Colonic mucosa (tissue), 4 donors: ENCODE measurements around the gene ALPK1. TPM values are rescaled to one million over a fixed set of nuclear protein-coding genes. Genes with fewer than 3 reads are reported as not detected.

Experiments used
- DNase-seq: peaks from one replicate; pipeline ENCODE4 v3.0.0-alpha.2; 2020
- H3K27ac ChIP-seq: fragments of 200-600 bp; one replicate; pipeline ENCODE4 v1.8.0; 2021
- H3K27me3 ChIP-seq: fragments of 200-600 bp; one replicate; pipeline ENCODE4 v1.8.0; 2021
- H3K36me3 ChIP-seq: fragments of 200-600 bp; one replicate; pipeline ENCODE4 v1.8.0; 2021
- H3K4me1 ChIP-seq: fragments of 200-600 bp; one replicate; pipeline ENCODE4 v1.8.0; 2021; ENCODE audit warnings: mild to moderate bottlenecking
- H3K4me3 ChIP-seq: fragments of 200-600 bp; one replicate; pipeline ENCODE4 v1.8.0; 2021
- H3K9ac ChIP-seq, 2 donors: one replicate each; pipeline ENCODE4 v1.7.0; 2013; ENCODE audit warnings: control low read depth in 2 of 2, low read depth in 2 of 2, low read length in 2 of 2
- H3K9me3 ChIP-seq: fragments of 200-600 bp; one replicate; pipeline ENCODE4 v1.8.0; 2021
- CTCF ChIP-seq: fragments of 200-600 bp; IDR thresholded peaks from one replicate; pipeline ENCODE4 v1.8.0; 2022; ENCODE audit warnings: antibody characterized with exemption, mild to moderate bottlenecking
- intact Hi-C: fragments of 100-400 bp; cut with DNase I; formaldehyde crosslinking; loops from one replicate; pipeline ENCODE4 v1.14.1; 2022
- total RNA-seq, 2 donors: library from RNA; stranded (reverse); fragmentation: NEBNext Ultra II Directional in 1 of 2; extraction: Animal tissue kit (Norgen Biotek cat#: 25700) in 1 of 2; gene quantifications; one replicate each; pipeline ENCODE4 v1.2.1, GENCODE V29; 2021
- donor health status: healthy.
- donor health status: DM: no; HTN: no; CAD: no.
- donor health status: DM: no; HTN: no; CAD: no.

ALPK1 gene
- total RNA-seq, 2 donors from 2014 or later: 22.5 to 22.9 TPM

GRCh38 chr4:112448306-112449132 is 151.3 kb downstream of the ALPK1 start:
- intact Hi-C loops: no loop called here
- H3K9ac ChIP-seq: no peak overlapping the region
- H3K36me3 ChIP-seq: no peaks in the 10 kb centered on the region
- TF ChIP-seq CTCF: no peak
- no peak overlapping the region for H3K27ac ChIP-seq
- H3K4me1 ChIP-seq: no peaks in the 10 kb centered on the region
- DNase-seq: no peak
- H3K27me3 ChIP-seq: no peaks in the 10 kb centered on the region
- no peak overlapping the region for H3K4me3 ChIP-seq
- no peaks in the 10 kb centered on the region for H3K9me3 ChIP-seq

GRCh38 chr4:112449708-112450107 is 152.5 kb downstream of the ALPK1 start:
- Histone ChIP-seq H3K4me3 (no peak overlapping the region), H3K9me3 (no peaks in the 10 kb centered on the region), H3K36me3 (no peaks in the 10 kb centered on the region), H3K27ac (no peak overlapping the region), H3K27me3 (no peaks in the 10 kb centered on the region), H3K4me1 (no peaks in the 10 kb centered on the region), H3K9ac (no peak overlapping the region)
- intact Hi-C loops: no loop called here
- TF ChIP-seq CTCF: no peak
- no peak for DNase-seq

- DNase-seq: no peak
- Histone ChIP-seq H3K4me1 (no peaks in the 10 kb centered on the region), H3K9ac (no peak overlapping the region), H3K27ac (no peak overlapping the region), H3K9me3 (no peaks in the 10 kb centered on the region), H3K4me3 (no peak overlapping the region), H3K27me3 (no peaks in the 10 kb centered on the region), H3K36me3 (no peaks in the 10 kb centered on the region)
- no peak for TF ChIP-seq CTCF
- intact Hi-C loops: no loop called here
Observed at GRCh38 chr4:112451104-112451503, 153.9 kb downstream of the ALPK1 start.

- intact Hi-C loops: no loop called here
- no peak for DNase-seq
- H3K27me3 ChIP-seq: no peaks in the 10 kb centered on the region
Observed at GRCh38 chr4:112451831-112452230, 154.7 kb downstream of the ALPK1 start.

GRCh38 chr4:112453321-112453720 is 156.2 kb downstream of the ALPK1 start:
- Histone ChIP-seq H3K9me3 (no peaks in the 10 kb centered on the region), H3K27me3 (no peaks in the 10 kb centered on the region), H3K9ac (no peak overlapping the region), H3K4me3 (no peak overlapping the region), H3K4me1 (no peaks in the 10 kb centered on the region), H3K36me3 (no peaks in the 10 kb centered on the region), H3K27ac (no peak overlapping the region)
- intact Hi-C loops: no loop called here
- no peak for TF ChIP-seq CTCF
- DNase-seq: no peak

More at GRCh38 chr4:112451831-112452230, 154.7 kb downstream of the ALPK1 start:
- Histone ChIP-seq H3K9me3 (no peaks in the 10 kb centered on the region), H3K9ac (no peak overlapping the region), H3K27ac (no peak overlapping the region), H3K36me3 (no peaks in the 10 kb centered on the region), H3K4me3 (no peak overlapping the region), H3K4me1 (no peaks in the 10 kb centered on the region)
- TF ChIP-seq CTCF: no peak
